ENCODE data around the gene ETNK2.

The ETNK2 gene, protein sequence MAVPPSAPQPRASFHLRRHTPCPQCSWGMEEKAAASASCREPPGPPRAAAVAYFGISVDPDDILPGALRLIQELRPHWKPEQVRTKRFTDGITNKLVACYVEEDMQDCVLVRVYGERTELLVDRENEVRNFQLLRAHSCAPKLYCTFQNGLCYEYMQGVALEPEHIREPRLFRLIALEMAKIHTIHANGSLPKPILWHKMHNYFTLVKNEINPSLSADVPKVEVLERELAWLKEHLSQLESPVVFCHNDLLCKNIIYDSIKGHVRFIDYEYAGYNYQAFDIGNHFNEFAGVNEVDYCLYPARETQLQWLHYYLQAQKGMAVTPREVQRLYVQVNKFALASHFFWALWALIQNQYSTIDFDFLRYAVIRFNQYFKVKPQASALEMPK

DNA sequence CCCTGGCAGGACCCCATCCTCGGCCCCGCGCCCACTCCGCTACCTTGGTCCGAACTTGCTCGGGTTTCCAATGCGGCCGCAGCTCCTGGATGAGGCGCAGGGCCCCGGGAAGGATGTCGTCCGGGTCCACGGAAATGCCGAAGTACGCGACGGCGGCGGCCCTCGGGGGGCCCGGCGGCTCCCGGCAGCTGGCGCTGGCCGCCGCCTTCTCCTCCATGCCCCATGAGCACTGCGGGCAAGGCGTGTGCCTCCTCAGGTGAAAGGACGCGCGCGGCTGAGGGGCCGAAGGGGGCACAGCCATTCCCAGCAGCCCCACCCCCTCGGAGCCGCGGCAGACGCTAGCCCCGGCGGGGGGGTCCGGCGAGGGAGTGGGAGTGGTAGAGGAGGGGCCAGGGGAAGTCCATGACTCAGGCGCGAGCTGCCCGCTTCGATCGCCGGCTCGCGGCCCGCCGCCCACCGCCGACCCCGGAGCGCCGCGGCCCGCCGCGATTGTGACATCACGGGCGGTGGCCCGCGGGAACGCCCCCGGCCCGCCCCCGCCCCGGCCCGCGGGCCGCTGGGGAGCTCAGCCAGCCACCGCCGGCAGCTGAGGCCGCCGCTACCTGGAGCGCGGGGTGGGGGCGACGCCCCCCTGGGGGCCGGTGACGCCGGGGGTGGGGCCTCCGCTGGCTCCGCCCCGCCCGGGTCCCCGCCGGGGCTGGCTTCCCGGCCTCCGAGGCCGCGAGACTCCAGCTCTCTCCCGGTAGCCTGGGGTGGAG lies at the start of gene ETNK2:
ETNK2 (minus strand) TSS at position 493 of the 758 bp plus-strand sequence; CDS start at position 301, 192 bp downstream.
- DNase-seq: peak in 2 of 4 experiments; percentile 33 to 57

DNA sequence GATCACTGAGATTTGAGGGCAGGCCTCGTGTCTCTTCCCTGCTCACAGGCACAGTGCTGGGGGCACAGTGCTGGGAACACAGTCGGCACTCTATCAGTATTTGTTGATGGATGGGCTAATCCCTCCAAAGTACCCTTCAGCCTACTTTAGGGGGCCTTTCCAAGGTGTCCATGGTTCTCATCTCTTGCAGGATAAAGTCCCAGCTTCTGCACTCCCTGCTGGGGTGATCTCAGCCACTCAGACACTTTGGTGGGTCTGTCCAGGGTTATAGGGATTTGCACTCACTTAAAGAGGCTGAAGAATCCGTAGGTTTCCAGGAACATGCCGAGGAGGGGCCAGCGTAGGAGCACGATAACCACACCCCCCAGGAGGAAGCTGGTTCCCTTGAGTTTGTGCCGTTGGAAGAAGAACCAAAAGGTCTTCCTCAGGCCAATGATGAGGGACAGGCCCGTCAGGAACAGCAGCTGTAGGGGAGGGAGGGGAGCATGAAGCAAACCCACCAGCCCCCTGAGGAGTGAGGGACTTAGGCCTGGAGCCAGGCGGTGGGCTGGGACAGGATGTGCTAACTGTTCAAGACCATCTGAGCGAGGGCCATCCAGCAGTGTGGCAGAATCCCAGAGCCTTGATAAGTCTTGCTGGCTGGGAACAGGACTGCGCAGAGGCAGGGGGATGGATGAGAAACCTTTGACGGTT lies 49.6 kb upstream of the ETNK2 start:
- no peak for DNase-seq

DNA sequence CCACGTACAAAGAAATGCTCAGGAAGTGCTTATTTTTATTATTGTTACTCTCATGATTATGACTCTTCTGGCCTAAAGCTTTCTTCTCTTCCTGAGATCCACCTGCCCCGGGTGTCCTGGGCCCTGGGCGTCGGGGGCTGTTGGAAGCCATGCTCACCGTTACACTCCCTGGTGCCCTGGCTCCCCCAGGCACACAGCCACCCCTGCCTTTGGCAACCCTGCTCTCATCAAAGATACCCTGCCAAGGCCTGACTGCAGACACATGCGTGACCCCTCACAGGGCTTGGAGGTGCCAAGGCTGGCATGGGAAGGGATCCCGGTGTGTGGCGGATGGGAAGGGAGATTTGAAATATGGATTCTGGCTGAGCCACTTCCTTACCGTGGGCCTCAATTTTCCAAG lies 47.7 kb upstream of the ETNK2 start:
- no peak for DNase-seq

DNA sequence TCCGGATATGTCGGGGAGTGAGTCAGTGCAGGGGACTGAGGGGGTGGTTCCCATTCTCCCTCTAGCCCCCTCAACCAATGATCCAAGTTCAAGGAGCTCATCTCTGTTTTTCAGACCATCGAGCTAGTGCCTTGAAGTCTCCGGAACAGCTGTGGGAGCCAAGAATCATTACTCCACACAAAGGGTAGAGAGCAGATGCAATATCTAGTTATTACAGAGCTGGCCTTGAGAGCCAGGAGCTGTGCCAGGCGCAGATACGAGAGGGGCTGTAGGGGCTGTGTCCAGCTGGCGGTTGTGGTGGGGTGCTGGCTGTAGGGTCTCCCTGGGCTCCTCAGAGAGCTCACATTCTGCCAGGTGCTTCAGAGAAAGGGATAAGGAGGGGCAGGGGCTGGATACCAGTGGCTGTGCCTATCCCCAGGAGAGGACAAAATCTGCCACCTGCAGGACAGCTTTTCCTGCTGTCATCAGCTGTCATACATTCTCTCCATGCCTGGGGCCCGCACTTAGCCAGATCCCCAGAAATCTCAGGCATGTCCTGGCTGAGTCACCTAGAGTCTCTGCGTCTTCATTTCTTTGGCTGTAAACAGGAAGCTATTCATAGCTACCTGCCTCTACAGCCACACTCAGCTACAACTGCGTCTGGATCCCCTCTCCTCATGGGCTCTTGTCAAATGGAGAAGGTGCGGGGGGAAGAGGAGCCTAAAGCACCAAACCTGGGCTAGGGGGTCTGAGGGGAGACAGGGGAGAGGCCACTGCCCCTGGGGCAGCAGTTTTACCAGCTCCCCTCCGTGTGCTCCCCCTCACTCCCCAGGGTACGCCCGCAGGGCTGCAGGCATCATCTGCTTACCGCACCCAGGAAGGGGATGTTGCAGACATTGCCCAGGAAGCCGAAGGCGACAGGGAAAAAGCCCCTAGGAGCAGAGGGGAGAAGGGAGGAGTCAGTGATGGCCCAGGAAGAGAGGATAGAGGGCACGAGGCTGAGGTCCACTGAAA lies 46.8 kb upstream of the ETNK2 start:
- no peak for DNase-seq

DNA sequence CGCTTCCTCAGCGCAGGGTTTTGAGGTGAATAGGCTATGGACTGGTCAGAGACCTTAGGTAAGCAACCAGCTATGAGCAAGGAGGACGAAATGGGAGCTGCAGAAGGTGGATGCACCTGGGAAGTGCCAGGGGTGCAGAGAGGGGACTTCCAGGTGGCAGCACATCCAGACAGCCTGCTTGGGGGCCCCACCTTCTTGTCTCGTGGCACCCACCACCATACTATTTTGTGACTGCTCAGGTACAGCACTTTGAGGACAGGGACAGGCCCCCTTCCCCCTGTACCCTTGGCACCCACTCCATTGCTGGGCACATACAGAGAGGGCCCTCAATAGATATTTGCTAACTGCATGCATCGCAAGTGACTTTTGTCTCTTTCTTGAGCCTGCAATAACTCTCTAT lies 45.2 kb upstream of the ETNK2 start:
- DNase-seq: no peak

DNA sequence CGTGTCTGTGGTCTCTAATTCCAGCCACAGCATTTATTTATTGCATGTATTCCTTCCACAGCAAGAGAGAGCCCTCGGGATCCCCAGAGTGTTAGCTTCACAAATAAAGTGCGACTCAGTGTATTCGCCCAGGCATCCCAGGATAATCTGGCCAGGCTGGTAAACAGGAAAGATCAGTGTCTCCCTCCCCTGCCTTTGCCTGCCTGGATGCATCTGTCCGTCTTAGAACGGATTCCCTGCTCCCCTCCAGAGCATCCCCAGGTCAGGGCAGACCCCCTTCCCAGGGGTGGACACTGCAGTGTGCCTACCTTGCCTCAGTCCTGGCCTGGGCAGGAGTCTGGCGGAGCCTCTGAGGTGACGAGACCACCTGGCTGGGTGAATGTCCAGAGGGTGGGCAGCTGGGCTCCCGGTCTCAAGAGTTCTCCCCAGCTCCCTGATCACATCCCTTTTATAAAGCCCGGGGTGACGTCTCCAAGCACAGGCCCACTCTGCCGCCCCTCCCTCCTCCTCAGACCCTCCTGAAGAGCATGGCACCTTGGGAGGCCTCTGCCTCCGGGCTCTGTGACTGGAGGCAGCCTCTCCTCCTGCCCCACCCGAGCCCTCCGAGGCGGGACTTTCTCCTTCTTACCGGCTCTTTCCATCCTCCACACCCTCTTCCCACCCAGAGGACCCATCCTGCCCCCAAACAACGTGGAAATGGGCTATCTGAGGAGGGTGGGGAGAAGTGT lies 44.4 kb upstream of the ETNK2 start, which contains the start of gene KISS1:
KISS1 (minus strand) TSS at position 424 of the 728 bp plus-strand sequence. CDS start 3,615 bp downstream, outside the sequence.
- DNase-seq: no peak

DNA sequence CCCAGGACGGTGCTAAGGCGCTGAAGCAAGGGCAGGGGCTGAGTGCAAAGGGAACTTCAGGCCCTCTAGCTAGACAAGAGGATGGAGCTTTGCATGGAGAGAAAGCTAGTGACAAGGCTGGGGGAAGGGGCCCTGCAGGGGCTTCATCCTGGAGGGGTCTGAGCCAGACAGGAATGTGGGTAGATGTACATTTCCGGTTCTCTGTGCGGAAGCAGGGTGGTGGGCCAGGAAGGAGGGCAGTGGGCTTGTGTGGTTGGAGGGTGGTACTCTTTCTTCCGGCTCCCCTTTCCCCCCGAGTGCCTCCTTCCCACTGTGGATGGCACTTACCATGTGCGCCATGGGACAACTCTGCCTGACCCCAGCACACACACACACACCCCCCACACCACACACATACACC lies 42.9 kb upstream of the ETNK2 start:
- DNase-seq: no peak

DNA sequence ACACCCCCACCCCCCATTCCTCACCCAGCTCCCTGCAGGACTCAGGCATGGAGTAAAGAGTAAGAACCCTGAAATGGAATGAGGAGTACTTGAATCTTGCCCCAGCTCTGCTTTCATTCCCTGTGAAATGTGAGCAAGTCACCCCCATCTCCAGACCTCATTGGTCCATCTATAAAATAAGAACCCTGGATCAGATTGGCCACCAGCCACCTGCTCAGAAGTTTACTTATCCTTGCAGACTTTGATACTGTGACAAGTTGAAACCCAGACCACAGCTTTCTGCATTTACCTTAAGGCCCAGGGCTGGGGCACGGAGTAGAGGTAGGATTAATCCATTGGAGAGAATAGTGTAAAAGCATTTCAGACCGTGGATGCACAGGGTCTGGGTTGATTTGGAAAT lies 42.2 kb upstream of the ETNK2 start:
- DNase-seq: no peak

DNA sequence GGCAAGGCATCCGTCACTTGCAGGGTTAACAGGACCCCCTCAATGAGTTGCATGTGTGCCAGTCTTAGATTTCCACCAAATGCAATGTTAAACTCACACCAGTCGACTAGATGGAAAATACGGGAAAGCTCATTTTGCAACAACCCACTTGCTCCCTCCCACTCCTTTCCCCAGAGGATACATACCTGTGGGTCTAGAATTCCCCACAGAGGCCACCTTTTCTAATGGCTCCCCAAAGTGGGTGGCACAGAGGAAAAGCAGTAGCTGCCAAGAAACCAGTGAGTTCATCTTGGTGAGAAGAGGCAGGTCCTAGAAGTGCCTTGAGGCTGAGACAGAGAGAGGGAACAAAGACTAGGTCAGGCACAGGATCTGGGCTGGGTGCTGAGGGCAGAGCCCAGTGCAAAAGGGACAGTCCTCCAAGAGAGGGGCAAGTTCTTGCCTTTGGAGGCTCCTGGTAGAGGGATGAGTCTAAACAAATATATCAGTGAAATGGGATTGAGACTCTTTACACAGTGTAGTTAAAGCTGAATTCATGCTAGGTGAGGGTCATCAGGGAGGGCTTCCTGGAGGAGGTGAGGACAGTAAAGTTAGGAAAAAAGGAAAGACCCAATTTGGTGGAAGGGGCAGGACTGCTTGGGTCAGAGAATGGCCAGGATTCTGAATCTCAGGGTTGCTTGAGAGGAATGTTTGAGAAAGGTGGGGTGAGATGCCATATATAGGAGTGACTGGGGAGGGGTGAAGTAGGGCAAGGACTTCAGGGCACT lies 40.9 kb upstream of the ETNK2 start:
- no peak for DNase-seq

DNA sequence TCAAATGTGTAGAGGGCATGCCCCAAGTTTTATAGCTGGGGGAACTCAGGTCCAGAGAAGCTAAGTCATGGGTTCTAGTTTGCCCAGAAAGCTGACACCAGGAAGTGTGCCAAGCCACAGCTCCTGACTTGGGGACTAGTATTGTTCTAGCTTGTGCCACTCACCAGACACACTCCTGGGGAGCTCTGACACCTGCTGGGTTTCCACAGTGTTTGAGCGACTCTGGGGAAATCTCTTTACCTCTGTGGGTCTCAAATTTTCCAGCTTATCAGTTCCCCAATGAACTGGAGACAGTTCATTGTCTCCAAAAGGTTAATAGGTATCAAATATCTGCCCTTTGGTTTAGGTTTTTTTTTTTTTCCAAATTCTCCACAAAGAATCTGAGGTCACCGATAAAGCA lies 40.2 kb upstream of the ETNK2 start:
- no peak for DNase-seq

DNA sequence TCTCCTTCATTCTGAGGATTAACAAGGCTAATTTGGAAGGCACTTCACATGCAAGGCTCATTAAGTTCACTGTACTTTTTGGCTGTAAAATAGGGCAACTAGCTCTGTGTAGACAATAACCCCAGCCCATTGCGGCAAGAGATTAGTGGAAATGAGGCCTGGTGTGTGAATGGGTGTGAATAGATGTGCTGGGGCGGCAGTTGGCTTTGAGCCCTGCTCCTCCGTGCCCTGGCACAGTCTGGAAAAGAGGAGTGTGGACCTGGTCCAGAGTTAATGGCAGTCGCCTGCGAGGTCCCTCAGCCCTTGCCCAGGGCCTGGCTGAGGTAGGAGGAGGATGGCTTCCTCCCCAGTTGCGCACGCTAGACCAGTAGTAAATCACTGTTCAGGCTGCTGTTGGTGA lies 39.6 kb upstream of the ETNK2 start:
- DNase-seq: no peak

DNA sequence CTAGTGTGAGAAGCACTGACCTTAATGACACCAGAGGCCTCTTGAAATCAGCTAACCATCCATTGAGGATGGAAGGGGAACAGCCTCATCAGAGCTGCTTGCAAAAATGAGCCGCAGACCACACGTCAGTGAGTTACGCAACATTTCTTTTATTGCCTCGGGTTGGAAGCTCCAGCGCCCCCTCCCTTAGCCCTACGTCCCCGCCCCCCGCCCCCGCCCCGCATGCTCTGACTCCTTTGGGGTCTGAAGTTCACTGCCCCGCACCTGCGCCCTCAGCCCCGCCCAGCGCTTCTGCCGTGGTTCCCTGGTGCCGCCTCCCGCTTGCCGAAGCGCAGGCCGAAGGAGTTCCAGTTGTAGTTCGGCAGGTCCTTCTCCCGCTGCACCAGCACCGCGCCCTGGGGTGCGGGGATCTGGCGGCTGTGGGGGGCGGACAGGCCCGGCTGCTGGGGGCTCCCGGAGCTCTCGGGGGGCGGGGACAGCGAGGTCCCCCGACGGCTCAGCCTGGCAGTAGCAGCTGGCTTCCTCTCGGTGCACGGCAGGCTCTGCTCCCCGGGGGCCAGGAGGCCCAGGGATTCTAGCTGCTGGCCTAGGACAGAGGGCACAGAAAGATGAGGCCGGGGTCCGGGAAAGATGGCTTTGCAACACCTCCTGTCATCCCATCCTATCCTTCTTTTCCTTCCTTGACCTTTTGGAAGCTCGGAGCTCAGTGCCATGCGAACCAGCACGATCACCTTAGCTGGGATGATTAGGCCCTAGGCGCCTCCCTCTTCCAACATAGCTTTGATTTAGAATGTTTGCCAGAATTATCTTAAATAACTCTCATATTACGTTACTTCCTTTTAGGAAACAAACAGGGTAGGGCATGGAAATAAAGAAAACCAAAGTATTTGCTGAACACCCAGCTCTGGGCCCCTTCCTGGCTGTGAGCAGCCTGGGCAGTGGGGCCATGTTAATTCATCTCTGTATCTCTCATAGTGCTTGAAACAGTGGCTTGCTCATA lies 38.7 kb upstream of the ETNK2 start:
- no peak for DNase-seq

DNA sequence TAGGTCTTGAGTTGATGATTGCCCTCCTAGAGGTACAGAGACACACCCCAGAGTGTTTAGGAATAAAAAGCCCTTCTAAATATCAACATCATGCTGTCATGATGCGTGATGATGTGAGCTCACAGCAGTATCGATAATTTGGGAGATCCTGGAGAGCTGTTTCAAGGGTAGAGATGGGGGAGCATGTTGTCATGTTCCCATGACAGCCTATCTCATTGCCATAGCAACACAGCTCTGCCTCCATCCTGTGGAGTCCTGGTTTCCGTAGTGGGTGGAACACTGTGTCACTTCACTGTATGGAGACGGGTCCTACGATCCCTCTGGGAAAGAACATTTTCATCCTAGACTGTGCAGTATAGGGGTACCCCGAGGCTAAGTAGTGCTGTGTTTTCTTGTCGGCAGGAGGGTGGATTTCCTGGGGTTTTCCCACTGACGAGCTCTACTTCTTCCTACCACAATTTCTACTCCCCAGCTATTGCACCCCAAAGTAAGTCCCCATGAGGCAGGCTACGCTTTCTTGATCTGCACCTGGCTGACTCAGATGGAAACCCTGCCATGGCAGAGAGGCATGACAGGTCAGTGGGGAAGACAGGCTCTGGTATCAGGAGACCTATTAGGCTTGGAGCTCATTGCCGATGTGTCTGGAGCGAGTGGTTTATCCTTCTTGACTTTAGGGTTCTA lies 37.3 kb upstream of the ETNK2 start:
- no peak for DNase-seq

DNA sequence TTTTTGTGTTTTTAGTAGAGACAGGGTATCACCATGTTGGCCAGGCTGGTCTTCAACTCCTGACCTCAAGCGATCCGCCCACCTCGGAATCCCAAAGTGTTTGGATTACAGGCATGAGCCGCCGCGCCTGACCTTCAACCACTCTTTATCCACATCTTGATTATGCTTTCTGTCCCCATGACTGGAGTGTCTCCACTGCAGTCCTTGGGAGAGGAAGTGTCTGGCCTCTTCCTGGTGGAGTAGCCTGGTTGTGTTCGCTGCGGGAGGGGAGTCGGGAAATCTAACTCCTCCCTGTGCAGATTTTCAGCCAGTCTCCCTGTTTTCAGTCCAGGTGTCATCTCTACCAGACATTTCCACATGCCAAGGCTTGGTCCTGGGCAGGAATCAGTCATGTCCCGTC lies 34.8 kb upstream of the ETNK2 start:
- DNase-seq: no peak

DNA sequence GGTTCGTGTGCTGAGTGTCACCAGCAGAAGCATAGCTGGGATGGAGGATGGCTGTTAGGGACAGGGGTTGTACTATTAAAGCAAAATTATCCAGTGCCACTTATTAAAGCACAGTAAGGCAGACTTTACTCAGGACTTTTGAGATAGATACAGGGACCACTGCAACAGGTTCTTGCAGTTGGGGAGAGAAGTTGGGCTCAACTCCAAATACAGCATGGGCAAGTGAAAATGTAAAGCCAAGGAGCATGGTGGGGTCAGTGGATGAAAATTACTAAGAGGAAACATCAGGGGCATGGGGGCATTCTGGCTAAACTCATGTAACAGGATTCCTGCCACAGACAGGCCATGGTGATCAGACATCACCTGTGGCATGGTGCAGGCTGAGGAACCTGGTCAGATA lies 29.3 kb upstream of the ETNK2 start:
- DNase-seq: no peak

DNA sequence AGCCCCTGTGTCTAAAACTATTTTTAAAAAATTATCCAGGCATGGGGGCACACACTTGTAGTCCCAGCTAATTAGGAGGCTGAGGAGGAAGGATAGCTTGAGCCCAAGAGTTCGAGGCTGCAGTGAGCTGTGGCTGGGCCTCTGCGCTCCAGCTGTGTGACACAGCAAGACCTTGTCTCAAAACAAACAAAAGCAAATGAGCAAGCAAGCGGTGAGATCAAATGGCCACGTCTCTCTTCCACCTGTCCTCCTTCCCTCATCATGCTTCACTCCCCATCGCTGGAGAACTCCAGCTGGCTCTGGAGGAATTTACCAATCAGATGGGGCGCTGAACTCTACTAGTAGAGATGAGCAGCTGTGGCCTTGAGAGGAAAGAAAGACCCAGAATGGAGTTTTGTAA lies 28.3 kb upstream of the ETNK2 start:
- DNase-seq: no peak

DNA sequence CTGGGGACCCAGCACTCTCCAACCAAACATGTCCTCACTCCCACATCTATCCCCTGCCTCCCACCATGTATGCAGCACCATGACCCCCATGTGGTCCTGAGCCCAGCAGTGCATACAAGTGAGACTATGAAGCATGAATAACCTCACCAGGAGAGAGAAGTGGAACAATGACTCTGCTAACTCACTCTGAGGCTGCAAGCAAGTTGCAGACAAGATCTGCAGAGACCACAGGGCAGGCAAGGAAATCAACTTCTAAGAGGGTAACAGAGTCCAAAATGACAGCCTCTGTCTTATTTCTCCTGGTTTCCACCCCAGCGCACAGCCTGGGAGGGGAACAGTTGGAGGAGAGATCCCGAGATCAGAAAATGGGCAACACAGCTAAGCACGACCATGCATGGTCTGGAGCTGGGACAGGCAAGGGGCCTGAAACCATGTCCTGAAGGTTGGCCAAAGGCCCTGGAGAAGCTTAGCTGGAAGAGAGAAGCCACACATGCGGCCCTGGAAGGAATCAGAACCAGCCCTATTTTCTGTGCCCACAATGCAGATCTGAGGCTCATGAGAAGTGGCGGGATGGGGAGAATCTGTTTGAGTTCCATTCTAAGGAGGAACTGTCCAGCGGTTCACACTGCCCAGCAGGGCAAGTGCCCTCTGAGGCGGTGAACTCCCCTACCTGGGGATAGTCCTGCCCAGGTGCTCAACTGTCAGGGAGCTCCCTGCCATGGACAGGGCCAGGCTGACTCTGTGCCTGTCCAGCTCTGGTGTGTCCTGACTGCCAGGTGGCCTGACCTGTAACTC lies 26.8 kb upstream of the ETNK2 start:
- DNase-seq: no peak

DNA sequence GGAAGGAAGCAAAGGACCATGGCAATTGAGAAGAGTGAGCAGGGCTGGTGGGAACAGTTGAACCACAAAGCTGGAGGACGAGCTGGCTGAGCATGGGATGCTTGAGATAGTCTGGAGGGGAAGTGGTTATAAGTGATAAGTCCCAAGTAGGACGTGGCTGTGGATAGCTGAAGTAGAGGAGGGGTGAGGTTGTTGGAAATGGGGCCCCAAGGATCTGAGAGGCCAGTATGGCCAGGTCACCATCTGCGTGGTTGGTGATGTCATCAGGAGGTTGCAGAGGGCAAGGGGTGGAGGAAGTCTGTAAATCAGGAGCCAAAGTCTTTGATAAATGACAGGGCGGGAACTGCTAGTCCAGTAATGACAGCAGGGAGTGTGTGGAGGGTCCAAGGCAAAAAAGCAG lies 25.3 kb upstream of the ETNK2 start:
- DNase-seq: no peak

Data from activated naive CD4-positive, alpha-beta T cell (primary cell).